Forelimb muscle (tissue), 1 donor: ENCODE results near the gene HOXD4. TPM values are rescaled to one million over a fixed set of nuclear protein-coding genes. Genes with fewer than 3 reads are reported as not detected.

Source experiments
- DNase-seq: peaks from one replicate; pipeline ENCODE4 v3.0.0-alpha.2; 2013; ENCODE audit warnings: low read depth
- polyA plus RNA-seq: library from polyadenylated mRNA; unstranded; fragments of 120-200 nt; gene quantifications from one replicate; pipeline ENCODE4 v1.2.1, GENCODE V29; 2013; ENCODE audit not compliant: insufficient read length

Gene HOXD4
- polyA plus RNA-seq, 1 donor, result 8.9 TPM

GRCh38 chr2:176114120-176114929, 37.0 kb upstream of the HOXD4 start:
- no peak for DNase-seq

- no peak for DNase-seq
These were observed 36.3 kb upstream of the HOXD4 start for GRCh38 chr2:176114930-176115625.

- DNase-seq, result no peak
These were observed 35.2 kb upstream of the HOXD4 start, which contains the start of gene HOXD10 for GRCh38 chr2:176115883-176116813. Gene HOXD10, plus strand, starts transcription at chr2:176116778. Its CDS starts 56 bp downstream, at chr2:176116834.

GRCh38 chr2:176117162-176117822, 34.1 kb upstream of the HOXD4 start:
- DNase-seq, result no peak

- no peak for DNase-seq
These were observed 33.5 kb upstream of the HOXD4 start for GRCh38 chr2:176117823-176118371.

- no peak for DNase-seq
These were observed 32.6 kb upstream of the HOXD4 start for GRCh38 chr2:176118601-176119339.

- no peak for DNase-seq
These were observed 30.8 kb upstream of the HOXD4 start for GRCh38 chr2:176120364-176121189.

- no peak for DNase-seq
These were observed 29.9 kb upstream of the HOXD4 start for GRCh38 chr2:176121190-176122051.

GRCh38 chr2:176122052-176122682, 29.2 kb upstream of the HOXD4 start:
- DNase-seq, result no peak

- no peak for DNase-seq
These were observed 28.5 kb upstream of the HOXD4 start, which contains the start of gene HOXD9 for GRCh38 chr2:176122683-176123410. Gene HOXD9, plus strand, starts transcription at chr2:176122719. Its CDS starts 50 bp downstream, at chr2:176122769.

- no peak for DNase-seq
These were observed 27.8 kb upstream of the HOXD4 start for GRCh38 chr2:176123411-176124109.

- no peak for DNase-seq
These were observed 27.0 kb upstream of the HOXD4 start for GRCh38 chr2:176124110-176124946.

GRCh38 chr2:176124947-176125771, 26.2 kb upstream of the HOXD4 start:
- no peak for DNase-seq

- DNase-seq, result no peak
These were observed 25.6 kb upstream of the HOXD4 start for GRCh38 chr2:176125772-176126054.
